ENCODE measurements around the gene TK1.

Gene TK1

DNA sequence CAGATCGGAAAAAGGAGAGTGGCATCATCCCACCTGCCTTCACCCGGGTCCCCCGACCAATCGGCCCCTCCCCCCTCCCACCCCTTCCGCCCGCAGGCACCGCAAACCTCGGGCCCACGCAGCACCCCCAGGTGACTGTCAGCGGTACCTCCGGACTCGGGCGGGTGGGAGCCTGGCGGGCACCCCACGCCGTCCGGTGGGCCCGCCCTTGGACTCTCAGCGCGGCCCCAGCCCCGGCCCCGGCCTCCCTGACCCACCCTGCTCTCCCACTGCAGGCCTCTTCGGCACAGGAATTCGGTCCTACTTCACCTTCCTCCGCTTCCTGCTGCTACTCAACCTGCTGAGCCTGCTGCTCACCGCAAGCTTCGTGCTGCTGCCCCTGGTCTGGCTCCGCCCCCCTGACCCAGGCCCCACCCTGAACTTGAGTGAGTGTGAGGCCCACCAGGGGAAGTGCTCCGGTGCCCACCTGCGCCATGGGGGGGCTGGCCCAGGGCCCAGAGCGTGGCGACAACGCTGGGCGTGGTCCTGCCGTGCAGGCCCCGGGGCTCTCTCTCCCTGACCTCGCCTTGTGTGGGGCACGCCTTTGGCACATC, 54.7 kb downstream of the TK1 start:
- Histone ChIP-seq H3K4me3 (ENCODE audit: low read depth, low read length) (no peak overlapping the region), H3K36me3 (replicated peaks) (no peaks in the 10 kb centered on the region), H3K27ac (no peak overlapping the region), H3K27me3 (replicated peaks) (peaks cover 8% of the 10 kb centered on the region)
- in situ Hi-C loops (cut with HindIII; ENCODE audit: low pct_ligation_motif_present, low sequenced_read_pairs): no loop called here
- TF ChIP-seq, protein P1, sequence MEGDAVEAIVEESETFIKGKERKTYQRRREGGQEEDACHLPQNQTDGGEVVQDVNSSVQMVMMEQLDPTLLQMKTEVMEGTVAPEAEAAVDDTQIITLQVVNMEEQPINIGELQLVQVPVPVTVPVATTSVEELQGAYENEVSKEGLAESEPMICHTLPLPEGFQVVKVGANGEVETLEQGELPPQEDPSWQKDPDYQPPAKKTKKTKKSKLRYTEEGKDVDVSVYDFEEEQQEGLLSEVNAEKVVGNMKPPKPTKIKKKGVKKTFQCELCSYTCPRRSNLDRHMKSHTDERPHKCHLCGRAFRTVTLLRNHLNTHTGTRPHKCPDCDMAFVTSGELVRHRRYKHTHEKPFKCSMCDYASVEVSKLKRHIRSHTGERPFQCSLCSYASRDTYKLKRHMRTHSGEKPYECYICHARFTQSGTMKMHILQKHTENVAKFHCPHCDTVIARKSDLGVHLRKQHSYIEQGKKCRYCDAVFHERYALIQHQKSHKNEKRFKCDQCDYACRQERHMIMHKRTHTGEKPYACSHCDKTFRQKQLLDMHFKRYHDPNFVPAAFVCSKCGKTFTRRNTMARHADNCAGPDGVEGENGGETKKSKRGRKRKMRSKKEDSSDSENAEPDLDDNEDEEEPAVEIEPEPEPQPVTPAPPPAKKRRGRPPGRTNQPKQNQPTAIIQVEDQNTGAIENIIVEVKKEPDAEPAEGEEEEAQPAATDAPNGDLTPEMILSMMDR (IDR thresholded peaks at IDR 0.05; ENCODE audit: low read depth, low read length, missing control alignments): no peak
- DNase-seq: no peak

DNA sequence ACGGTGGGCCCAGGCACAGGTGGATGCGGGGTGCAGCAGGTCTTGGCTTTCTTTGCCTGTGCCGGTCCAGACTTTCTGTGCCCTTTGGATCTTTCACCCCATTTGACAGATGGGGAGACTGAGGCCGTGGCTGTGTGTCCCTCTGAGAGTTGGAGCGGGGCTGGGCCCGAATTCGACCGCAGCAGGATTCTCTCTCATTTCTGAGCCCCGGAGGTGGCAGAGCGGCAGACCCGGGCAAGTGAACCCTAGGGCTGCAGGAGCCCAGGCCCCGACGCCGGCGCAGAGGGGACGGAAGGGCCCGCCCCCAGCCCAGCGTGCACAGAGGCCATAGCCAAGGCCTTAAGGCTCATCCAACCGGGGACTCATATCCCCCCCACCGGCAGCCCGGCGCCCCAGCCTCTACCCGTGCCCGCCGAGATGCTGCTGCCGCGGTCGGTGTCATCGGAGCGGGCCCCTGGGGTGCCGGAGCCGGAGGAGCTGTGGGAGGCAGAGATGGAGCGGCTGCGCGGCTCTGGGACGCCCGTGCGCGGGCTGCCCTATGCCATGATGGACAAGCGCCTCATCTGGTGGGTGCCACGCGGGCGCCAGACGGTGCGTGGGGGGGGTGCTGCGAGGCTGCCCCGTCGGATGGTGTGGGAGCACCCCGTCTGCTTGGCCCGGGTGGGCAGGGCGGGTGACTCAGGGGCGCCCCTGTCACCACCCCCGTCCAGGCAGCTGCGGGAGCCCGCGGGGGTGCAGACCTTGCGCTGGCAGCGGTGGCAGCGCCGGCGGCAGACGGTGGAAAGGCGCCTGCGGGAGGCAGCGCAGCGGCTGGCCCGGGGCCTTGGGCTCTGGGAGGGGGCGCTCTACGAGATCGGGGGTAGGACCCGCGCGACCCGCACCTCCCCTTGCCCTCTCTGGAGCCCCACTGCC, 55.4 kb downstream of the TK1 start:
- H3K27me3 ChIP-seq (replicated peaks): peaks cover 8% of the 10 kb centered on the region
- no peak for DNase-seq
- no peak overlapping the region for H3K4me3 ChIP-seq (ENCODE audit: low read depth, low read length)
- TF ChIP-seq, protein P1 (IDR thresholded peaks at IDR 0.05; ENCODE audit: low read depth, low read length, missing control alignments): no peak
- no peaks in the 10 kb centered on the region for H3K36me3 ChIP-seq (replicated peaks)
- in situ Hi-C loops (cut with HindIII; ENCODE audit: low pct_ligation_motif_present, low sequenced_read_pairs): no loop called here
- H3K27ac ChIP-seq: no peak overlapping the region

DNA sequence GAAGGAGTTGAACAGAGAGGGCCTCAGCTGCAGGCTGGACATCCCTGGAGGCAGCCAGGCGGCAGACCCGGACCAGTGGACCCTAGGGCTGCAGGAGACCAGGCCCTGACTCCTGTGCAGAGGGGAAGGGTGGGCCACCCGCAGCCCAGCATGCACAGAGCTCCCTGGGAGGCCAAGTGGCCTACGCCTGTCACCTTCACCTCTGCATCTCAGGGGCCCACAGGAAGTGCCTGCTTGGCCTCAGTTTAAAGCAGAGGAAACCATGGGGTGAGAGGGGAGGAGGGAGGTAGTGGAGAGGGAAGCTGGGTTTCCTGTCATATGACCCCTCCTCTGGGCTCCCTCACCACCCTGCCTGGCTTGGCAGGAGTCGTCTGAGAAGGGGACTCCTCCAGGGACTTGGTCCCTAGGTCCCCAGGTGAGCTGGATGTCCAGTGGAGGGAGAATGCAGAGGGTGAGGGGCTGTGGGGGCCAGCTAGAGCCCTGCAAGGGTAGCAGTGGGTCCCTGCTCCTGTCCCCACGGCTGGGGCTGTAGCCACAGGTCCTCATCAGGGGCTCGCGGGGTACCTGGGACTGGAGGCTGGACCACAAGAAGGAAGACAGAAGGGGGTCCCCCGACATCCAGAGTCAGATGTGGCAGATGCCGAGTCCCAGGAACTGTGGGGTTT, 56.3 kb downstream of the TK1 start, which contains the start of gene TMC8:
TSS of gene TMC8 (plus strand) at position 335 of the 665 bp plus-strand sequence. CDS start 818 bp downstream, outside the sequence.
- no peak for DNase-seq
- TF ChIP-seq, protein P1 (IDR thresholded peaks at IDR 0.05; ENCODE audit: low read depth, low read length, missing control alignments): no peak
- Histone ChIP-seq H3K27me3 (replicated peaks) (peaks cover 8% of the 10 kb centered on the region), H3K4me3 (ENCODE audit: low read depth, low read length) (no peak within 1 kb of the TSS), H3K27ac (no peak within 1 kb of the TSS), H3K36me3 (replicated peaks) (no peaks in the 10 kb centered on the region)
- in situ Hi-C loops (cut with HindIII; ENCODE audit: low pct_ligation_motif_present, low sequenced_read_pairs): no loop called here

DNA sequence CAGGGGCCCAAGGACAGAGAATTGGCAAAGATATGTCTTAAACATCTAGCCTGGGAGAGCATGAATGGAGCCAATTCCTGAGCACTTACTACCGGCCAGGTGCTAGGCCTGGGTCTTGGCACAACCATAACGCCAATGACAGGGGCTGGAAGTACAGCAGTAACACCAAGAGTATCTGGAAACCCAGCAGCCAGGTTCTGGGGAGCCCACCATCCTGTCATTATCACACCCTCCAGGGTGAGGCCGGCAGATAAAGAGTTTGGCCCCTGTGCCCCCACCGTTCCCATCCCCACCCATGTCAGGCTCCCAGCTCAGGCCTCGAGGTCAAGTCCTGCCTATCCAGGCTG, 56.8 kb downstream of the TK1 start:
- in situ Hi-C loops (cut with HindIII; ENCODE audit: low pct_ligation_motif_present, low sequenced_read_pairs): no loop called here
- TF ChIP-seq, protein P1 (IDR thresholded peaks at IDR 0.05; ENCODE audit: low read depth, low read length, missing control alignments): no peak
- Histone ChIP-seq H3K4me3 (ENCODE audit: low read depth, low read length) (no peak overlapping the region), H3K36me3 (replicated peaks) (no peaks in the 10 kb centered on the region), H3K27ac (no peak overlapping the region), H3K27me3 (replicated peaks) (peaks cover 8% of the 10 kb centered on the region)
- no peak for DNase-seq

DNA sequence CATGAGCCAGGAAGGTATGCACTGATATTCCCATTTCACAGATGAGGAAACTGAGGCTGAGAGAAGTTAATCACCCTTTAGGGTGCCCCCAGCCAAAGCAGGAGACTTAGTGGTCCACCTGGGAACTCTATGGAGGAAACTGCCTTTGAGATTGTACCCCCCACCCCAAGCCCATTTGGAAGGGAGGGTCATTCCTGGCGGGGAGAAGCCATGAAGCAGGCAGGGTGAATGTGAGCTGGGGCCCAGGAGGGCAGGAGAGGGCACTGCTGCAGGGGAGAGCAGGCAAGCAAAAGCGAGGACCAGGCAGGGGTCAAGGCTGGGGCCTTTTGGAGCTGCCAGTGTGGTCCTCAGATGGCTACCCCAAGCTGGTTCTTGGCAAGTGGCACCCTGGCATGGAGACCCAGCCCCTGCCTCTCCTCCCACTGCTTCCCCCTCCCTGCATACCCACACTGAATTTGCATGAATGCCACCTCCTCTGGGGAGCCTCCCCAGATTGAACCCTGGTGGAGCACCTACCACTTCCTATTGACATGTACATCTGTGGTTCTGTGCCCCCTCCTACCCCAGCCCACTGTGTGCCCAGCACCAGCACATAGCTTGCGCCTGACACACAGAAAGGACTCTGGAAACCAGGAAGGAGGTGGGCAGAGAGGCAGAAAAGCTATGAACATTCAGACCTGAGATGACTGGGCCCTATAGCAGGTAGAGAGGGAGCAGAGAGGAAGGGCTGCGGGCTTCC, 57.3 kb downstream of the TK1 start:
- Histone ChIP-seq H3K27ac (no peak overlapping the region), H3K27me3 (replicated peaks) (peaks cover 8% of the 10 kb centered on the region), H3K36me3 (replicated peaks) (no peaks in the 10 kb centered on the region), H3K4me3 (ENCODE audit: low read depth, low read length) (no peak overlapping the region)
- in situ Hi-C loops (cut with HindIII; ENCODE audit: low pct_ligation_motif_present, low sequenced_read_pairs): no loop called here
- TF ChIP-seq, protein P1 (IDR thresholded peaks at IDR 0.05; ENCODE audit: low read depth, low read length, missing control alignments): no peak
- no peak for DNase-seq

All from brain microvascular endothelial cell (primary cell).